Keratinocyte (primary cell): ENCODE results near the gene NGLY1. TPM values are rescaled to one million over a fixed set of nuclear protein-coding genes. Genes with fewer than 3 reads are reported as not detected.

Experiments
- DNase-seq: peaks from one replicate; pipeline ENCODE4 v3.0.0-alpha.2; 2011; ENCODE audit warnings: low read depth, missing footprints, low spot score
- FAIRE-seq: peaks from 2 replicates; lab custom pipeline; 2011; peaks lifted over from hg19 to GRCh38; lab: Jason Lieb, UNC
- H2AFZ ChIP-seq: 2 replicates; pipeline ENCODE4 v1.6.0; 2012; ENCODE audit warnings: low read length, control low read depth, inconsistent platforms; ENCODE audit not compliant: control insufficient read depth
- H3K27ac ChIP-seq: 2 replicates; pipeline ENCODE4 v1.5.1; 2011; ENCODE audit warnings: low read length; ENCODE audit not compliant: control insufficient read depth, insufficient read depth
- H3K27me3 ChIP-seq: 3 replicates; pipeline ENCODE4 v1.6.0; 2011; ENCODE audit warnings: low read length; ENCODE audit not compliant: control insufficient read depth, insufficient read depth; ENCODE audit errors: extremely low read depth
- H3K36me3 ChIP-seq, 2 experiments: 2 replicates in 1 of 2; 3 replicates in 1 of 2; pipeline ENCODE4 v1.5.1; 2011; ENCODE audit warnings: low read length in 2 of 2, mild to moderate bottlenecking in 1 of 2; ENCODE audit not compliant: control insufficient read depth in 2 of 2, insufficient read depth in 2 of 2; ENCODE audit errors: extremely low read depth in 1 of 2
- H3K4me1 ChIP-seq: 3 replicates; pipeline ENCODE4 v1.5.1; 2011; ENCODE audit warnings: low read length; ENCODE audit not compliant: control insufficient read depth, insufficient read depth; ENCODE audit errors: extremely low read depth
- H3K4me2 ChIP-seq: 3 replicates; pipeline ENCODE4 v1.6.0; 2011; ENCODE audit warnings: low read depth, low read length; ENCODE audit not compliant: control insufficient read depth, insufficient read depth; ENCODE audit errors: extremely low read depth
- H3K4me3 ChIP-seq, 3 experiments: fragments of 200-600 bp in 1 of 3; sonication (generic) in 1 of 3; 2 replicates in 2 of 3; 3 replicates in 1 of 3; pipeline ENCODE4 v1.5.1; 2011 to 2016; ENCODE audit warnings: low read length in 3 of 3, mild to moderate bottlenecking in 3 of 3, control low read depth in 2 of 3, inconsistent platforms in 1 of 3, low read depth in 1 of 3, mixed read lengths in 1 of 3, mixed run types in 1 of 3, moderate library complexity in 1 of 3; ENCODE audit not compliant: control insufficient read depth in 2 of 3, insufficient read depth in 2 of 3; ENCODE audit errors: extremely low read depth in 1 of 3
- H3K79me2 ChIP-seq: 2 replicates; pipeline ENCODE4 v1.6.0; 2012; ENCODE audit warnings: low read length; ENCODE audit not compliant: control insufficient read depth, insufficient read depth
- H3K9ac ChIP-seq: 3 replicates; pipeline ENCODE4 v1.6.0; 2011; ENCODE audit warnings: low read length; ENCODE audit not compliant: control insufficient read depth, insufficient read depth; ENCODE audit errors: extremely low read depth
- H3K9me1 ChIP-seq: 3 replicates; pipeline ENCODE4 v1.6.0; 2011; ENCODE audit warnings: low read length; ENCODE audit not compliant: control insufficient read depth, insufficient read depth; ENCODE audit errors: extremely low read depth
- H3K9me3 ChIP-seq: 2 replicates; pipeline ENCODE4 v1.5.1; 2012; ENCODE audit warnings: low read depth, low read length; ENCODE audit not compliant: control insufficient read depth
- H4K20me1 ChIP-seq: 3 replicates; pipeline ENCODE4 v1.6.0; 2011; ENCODE audit warnings: low read length; ENCODE audit not compliant: control insufficient read depth, insufficient read depth; ENCODE audit errors: extremely low read depth
- EZH2 ChIP-seq: IDR thresholded peaks from one replicate; pipeline ENCODE4 v1.6.1; 2012; ENCODE audit warnings: inconsistent platforms, mild to moderate bottlenecking, low read length, moderate library complexity
- dilution Hi-C: fragments of 300-500 bp; cut with MboI; formaldehyde crosslinking; loops from one replicate; pipeline ENCODE4 v1.7.0; 2020; ENCODE audit warnings: low sequenced_read_pairs; ENCODE audit not compliant: extremely low pct_ligation_motif_present
- polyA plus RNA-seq, 5 experiments: library from polyadenylated mRNA; depleted of rRNA in 3 of 5; stranded (reverse) in 3 of 5; stranded (forward) in 1 of 5; unstranded in 1 of 5; fragments of >200 nt; gene quantifications; 1 replicate in 1 of 5; 2 replicates in 3 of 5; 3 replicates in 1 of 5; pipeline versions ENCODE4 v1.2.1 to v1.2.3, GENCODE V29; 2011 to 2012; ENCODE audit warnings: missing spikeins in 2 of 5, low read depth in 1 of 5, low replicate concordance in 1 of 5
- TF ChIP-seq, protein P1 (sequence below), 3 experiments: IDR thresholded peaks in 1 of 3; conservative IDR thresholded peaks in 1 of 3; optimal IDR thresholded peaks in 1 of 3; 2 replicates in 2 of 3; 3 replicates in 1 of 3; pipeline versions ENCODE3 to v1.5.1; 2011; ENCODE audit warnings: low read length in 3 of 3, mild to moderate bottlenecking in 3 of 3, moderate library complexity in 2 of 3, control low read depth in 1 of 3, inconsistent platforms in 1 of 3; ENCODE audit not compliant: insufficient read depth in 2 of 3; ENCODE audit errors: extremely low read depth in 1 of 3

The NGLY1 gene
- polyA plus RNA-seq, 1 donor (not counting 4 experiments of a cell fraction or from before 2014, with no cell fraction given): 19.5 TPM

DNA sequence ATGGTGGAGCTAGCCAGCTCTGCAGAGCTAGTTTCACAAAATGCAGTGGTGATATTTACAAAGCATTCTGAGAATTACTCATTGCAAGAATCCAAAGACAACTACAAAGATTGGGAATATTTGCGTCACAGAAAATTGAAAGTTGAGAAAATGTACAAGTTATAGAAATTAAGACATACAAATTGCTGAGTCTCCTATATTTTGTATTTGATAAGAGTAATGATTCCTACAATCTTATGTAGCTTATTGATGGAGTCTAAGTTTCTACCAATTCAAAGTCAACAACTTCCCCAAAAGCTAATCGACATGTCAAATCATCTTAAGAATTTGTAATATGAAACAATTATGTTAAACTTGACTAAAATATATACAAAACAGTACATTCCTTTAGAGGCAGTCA lies 72.2 kb downstream of the NGLY1 start:
- no peak overlapping the region for H3K27ac ChIP-seq
- no peaks in the 10 kb centered on the region for H4K20me1 ChIP-seq
- no peak overlapping the region for H3K9ac ChIP-seq
- H3K4me1 ChIP-seq: peaks cover 10% of the 10 kb centered on the region
- H3K9me1 ChIP-seq: no peaks in the 10 kb centered on the region
- no peaks in the 10 kb centered on the region for H3K36me3 ChIP-seq
- H3K27me3 ChIP-seq: no peaks in the 10 kb centered on the region
- FAIRE-seq (no peak), DNase-seq (no peak)
- no peak overlapping the region for H2AFZ ChIP-seq
- dilution Hi-C loops: no loop called here
- H3K4me3 ChIP-seq: no peak overlapping the region
- no peaks in the 10 kb centered on the region for H3K9me3 ChIP-seq
- TF ChIP-seq, protein P1, sequence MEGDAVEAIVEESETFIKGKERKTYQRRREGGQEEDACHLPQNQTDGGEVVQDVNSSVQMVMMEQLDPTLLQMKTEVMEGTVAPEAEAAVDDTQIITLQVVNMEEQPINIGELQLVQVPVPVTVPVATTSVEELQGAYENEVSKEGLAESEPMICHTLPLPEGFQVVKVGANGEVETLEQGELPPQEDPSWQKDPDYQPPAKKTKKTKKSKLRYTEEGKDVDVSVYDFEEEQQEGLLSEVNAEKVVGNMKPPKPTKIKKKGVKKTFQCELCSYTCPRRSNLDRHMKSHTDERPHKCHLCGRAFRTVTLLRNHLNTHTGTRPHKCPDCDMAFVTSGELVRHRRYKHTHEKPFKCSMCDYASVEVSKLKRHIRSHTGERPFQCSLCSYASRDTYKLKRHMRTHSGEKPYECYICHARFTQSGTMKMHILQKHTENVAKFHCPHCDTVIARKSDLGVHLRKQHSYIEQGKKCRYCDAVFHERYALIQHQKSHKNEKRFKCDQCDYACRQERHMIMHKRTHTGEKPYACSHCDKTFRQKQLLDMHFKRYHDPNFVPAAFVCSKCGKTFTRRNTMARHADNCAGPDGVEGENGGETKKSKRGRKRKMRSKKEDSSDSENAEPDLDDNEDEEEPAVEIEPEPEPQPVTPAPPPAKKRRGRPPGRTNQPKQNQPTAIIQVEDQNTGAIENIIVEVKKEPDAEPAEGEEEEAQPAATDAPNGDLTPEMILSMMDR (optimal IDR thresholded peaks at IDR 0.05 in 1 of 3, IDR thresholded peaks at IDR 0.05 in 1 of 3, conservative IDR thresholded peaks at IDR 0.05 in 1 of 3; ENCODE audit: extremely low read depth in 1 of 3, insufficient read depth in 2 of 3, low read length in 3 of 3): no peak
- TF ChIP-seq EZH2: no peak
- H3K4me2 ChIP-seq: no peak overlapping the region
- H3K79me2 ChIP-seq: no peaks in the 10 kb centered on the region

DNA sequence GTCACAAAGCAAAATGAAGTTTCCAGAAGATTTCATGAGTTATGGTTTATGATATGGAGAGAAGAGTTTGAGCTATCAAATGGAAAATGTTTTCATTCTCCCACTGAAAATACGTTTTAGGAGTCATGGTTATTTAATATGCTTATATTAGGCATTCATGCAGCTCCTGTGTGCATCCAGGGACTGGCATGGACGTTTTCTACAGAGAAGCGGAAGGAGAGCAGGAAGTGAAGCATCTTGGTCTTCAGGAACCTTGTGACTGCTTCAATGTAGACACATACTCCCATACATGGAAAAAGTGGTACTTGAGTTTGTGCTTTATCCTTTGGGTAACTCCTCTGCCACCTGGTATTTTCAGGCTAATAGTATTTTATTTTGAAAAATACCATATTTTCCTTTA lies 75.2 kb downstream of the NGLY1 start:
- Histone ChIP-seq H3K27me3 (no peaks in the 10 kb centered on the region), H3K27ac (no peak overlapping the region), H4K20me1 (no peaks in the 10 kb centered on the region), H3K4me1 (peaks cover under 1% of the 10 kb centered on the region), H3K4me3 (no peak overlapping the region), H2AFZ (no peak overlapping the region), H3K9ac (no peak overlapping the region), H3K36me3 (no peaks in the 10 kb centered on the region), H3K4me2 (no peak overlapping the region), H3K79me2 (no peaks in the 10 kb centered on the region), H3K9me3 (no peaks in the 10 kb centered on the region), H3K9me1 (no peaks in the 10 kb centered on the region)
- FAIRE-seq (no peak), DNase-seq (no peak)
- dilution Hi-C loops: no loop called here
- TF ChIP-seq EZH2: no peak
- TF ChIP-seq, protein P1 (optimal IDR thresholded peaks at IDR 0.05 in 1 of 3, IDR thresholded peaks at IDR 0.05 in 1 of 3, conservative IDR thresholded peaks at IDR 0.05 in 1 of 3; ENCODE audit: extremely low read depth in 1 of 3, insufficient read depth in 2 of 3, low read length in 3 of 3): no peak
